Mesendoderm (in vitro differentiated cells): ENCODE measurements around the gene MREG. TPM values are rescaled to one million over a fixed set of nuclear protein-coding genes. Genes with fewer than 3 reads are reported as not detected.

Source experiments
- DNase-seq: peaks from one replicate; pipeline ENCODE4 v3.0.0; 2013
- H2AK5ac ChIP-seq: 2 replicates; pipeline ENCODE4 v1.6.1; 2013; ENCODE audit warnings: low read length, inconsistent platforms
- H2BK120ac ChIP-seq: 2 replicates; pipeline ENCODE4 v1.6.1; 2013; ENCODE audit warnings: low read depth, mild to moderate bottlenecking, low read length, moderate library complexity, mixed read lengths
- H2BK15ac ChIP-seq: replicated peaks from 2 replicates; pipeline ENCODE4 v1.6.1; 2013; ENCODE audit warnings: low read depth, mild to moderate bottlenecking, moderate library complexity
- H2BK5ac ChIP-seq: 2 replicates; pipeline ENCODE4 v1.6.1; 2013; ENCODE audit warnings: low read length, inconsistent platforms
- H3K18ac ChIP-seq: 2 replicates; pipeline ENCODE4 v1.6.1; 2013; ENCODE audit warnings: mild to moderate bottlenecking, low read length, mixed read lengths
- H3K23ac ChIP-seq: one replicate; pipeline ENCODE4 v1.6.1; 2013; ENCODE audit warnings: low read length
- H3K27ac ChIP-seq: 2 replicates; pipeline ENCODE4 v1.5.1; 2013; ENCODE audit warnings: low read depth, mild to moderate bottlenecking, inconsistent platforms, low read length, moderate library complexity
- H3K27me3 ChIP-seq: 2 replicates; pipeline ENCODE4 v1.6.1; 2013; ENCODE audit warnings: low read length, control low read depth, mild to moderate bottlenecking, inconsistent platforms; ENCODE audit not compliant: insufficient read depth, poor library complexity
- H3K36me3 ChIP-seq: 2 replicates; pipeline ENCODE4 v1.6.1; 2013; ENCODE audit warnings: low read length, inconsistent platforms; ENCODE audit not compliant: control insufficient read depth, insufficient read depth
- H3K4ac ChIP-seq: one replicate; pipeline ENCODE4 v1.6.1; 2013; ENCODE audit warnings: low read depth, mild to moderate bottlenecking, low read length, moderate library complexity
- H3K4me1 ChIP-seq: 2 replicates; pipeline ENCODE4 v1.6.1; 2013; ENCODE audit warnings: low read depth, low read length, inconsistent platforms; ENCODE audit not compliant: control insufficient read depth
- H3K4me2 ChIP-seq: 2 replicates; pipeline ENCODE4 v1.6.1; 2013; ENCODE audit warnings: low read length
- H3K4me3 ChIP-seq: 2 replicates; pipeline ENCODE4 v1.5.1; 2013; ENCODE audit warnings: mild to moderate bottlenecking, low read length
- H3K56ac ChIP-seq: one replicate; pipeline ENCODE4 v1.6.1; 2013; ENCODE audit warnings: low read length
- H3K79me1 ChIP-seq: 2 replicates; pipeline ENCODE4 v1.6.1; 2013; ENCODE audit warnings: low read length, inconsistent platforms
- H3K79me2 ChIP-seq: 2 replicates; pipeline ENCODE4 v1.6.1; 2013; ENCODE audit warnings: mild to moderate bottlenecking, low read length; ENCODE audit not compliant: control insufficient read depth, insufficient read depth
- H3K9ac ChIP-seq: 2 replicates; pipeline ENCODE4 v1.6.1; 2013; ENCODE audit warnings: low read length, inconsistent platforms
- H4K5ac ChIP-seq: one replicate; pipeline ENCODE4 v1.6.1; 2013; ENCODE audit warnings: low read length
- H4K8ac ChIP-seq: one replicate; pipeline ENCODE4 v1.6.1; 2013; ENCODE audit warnings: low read depth, mild to moderate bottlenecking, control low read depth, low read length, moderate library complexity
- WGBS: extraction: QIAGEN DNeasy Blood & Tissue Kit; methylation state at CpG from one replicate; pipeline ENCODE4 v1.1.7; 2013; ENCODE audit warnings: low lambda C conversion rate, missing lambda C conversion rate; ENCODE audit not compliant: insufficient coverage; ENCODE audit errors: extremely low coverage; 5-methylcytosine and 5-hydroxymethylcytosine counted together
- polyA plus RNA-seq, 2 experiments: library from polyadenylated mRNA; stranded (reverse); fragments of 200-250 nt; gene quantifications; one replicate each; pipeline ENCODE4 v1.2.3, GENCODE V29; 2013

MREG gene, protein sequence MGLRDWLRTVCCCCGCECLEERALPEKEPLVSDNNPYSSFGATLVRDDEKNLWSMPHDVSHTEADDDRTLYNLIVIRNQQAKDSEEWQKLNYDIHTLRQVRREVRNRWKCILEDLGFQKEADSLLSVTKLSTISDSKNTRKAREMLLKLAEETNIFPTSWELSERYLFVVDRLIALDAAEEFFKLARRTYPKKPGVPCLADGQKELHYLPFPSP
- 17.2 TPM for polyA plus RNA-seq (2013, experiment 1 of 2)
- 17.8 TPM for polyA plus RNA-seq (2013, experiment 2 of 2)

DNA sequence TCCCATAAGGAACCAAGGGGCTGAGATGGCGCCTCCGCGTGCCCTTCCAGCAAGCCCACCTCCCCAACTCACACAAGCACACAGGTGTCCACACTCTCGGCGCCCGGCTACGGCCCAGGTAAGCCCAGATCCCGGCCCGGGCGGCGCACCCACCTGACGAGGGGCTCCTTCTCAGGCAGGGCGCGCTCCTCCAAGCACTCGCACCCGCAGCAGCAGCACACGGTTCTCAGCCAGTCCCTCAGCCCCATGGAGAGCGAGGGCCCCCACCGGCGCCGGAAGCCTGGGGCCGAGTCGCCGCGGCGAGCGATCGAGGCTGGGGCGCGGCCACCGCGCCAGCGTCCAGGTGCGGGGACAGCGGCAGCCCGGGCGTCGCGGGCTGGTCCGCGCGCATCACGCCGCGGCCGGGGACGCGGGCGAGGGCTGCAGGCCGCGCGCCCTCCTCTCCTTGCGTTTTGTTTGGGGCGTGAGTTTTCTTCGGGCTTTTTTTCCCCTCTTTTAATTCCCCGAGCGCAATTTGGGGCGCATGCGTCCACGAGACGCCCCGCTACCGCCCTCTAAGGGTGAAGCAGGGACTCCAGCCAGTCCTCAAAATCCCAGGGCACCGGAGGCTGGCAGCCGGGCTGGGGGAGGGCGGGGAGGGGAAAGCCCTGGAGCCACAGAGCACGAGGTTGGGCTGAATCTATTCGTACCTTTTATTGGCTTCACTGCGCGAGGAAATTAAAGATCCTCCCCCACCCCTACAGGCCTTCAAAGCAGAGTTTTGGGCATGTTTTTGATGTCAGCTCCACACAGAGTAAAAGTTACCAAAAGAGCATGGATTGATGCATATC, at the start of gene MREG:
Gene MREG, minus strand, starts transcription at position 472 of the 830 bp plus-strand sequence. Its CDS starts 224 bp downstream, at position 248.
- H3K27ac ChIP-seq = peak within 1 kb of the TSS; percentile 42

DNA sequence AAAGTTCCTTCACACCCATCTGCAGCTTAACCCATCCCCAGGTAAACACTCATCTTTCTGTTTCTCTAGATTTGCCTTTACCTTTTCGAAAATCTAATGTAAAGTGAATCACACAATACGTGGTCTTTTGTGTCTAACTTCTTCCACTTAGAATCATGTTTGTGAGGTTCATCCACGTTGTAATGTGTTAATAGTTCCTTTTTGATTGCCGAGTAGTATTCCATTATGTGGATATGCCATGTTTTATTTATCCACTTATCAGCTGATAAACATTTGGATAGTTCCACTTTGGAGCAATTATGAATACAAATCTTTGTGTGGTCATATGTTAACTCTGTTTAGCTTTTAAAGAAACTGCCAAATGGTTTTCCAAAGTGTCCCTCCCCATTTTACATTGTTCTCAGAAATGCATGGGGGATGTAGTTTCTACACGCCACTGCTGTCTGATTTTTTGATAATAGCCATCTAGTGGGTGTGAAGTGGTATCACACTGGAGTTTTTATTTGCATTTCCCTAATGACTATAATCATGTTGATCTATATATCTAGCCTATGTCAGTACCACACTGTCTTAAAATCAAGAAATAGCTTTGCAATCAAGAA, 46.0 kb upstream of the MREG start:
- no CpG with 5 or more reads among the region's 5 CpGs for WGBS
- Histone ChIP-seq H3K4me2 (no peak overlapping the region), H4K5ac (no peak overlapping the region), H2AK5ac (no peak overlapping the region), H3K27ac (no peak overlapping the region), H3K79me1 (no peaks in the 10 kb centered on the region), H4K8ac (no peak overlapping the region), H3K4me3 (no peak overlapping the region), H3K79me2 (no peaks in the 10 kb centered on the region), H3K18ac (no peak overlapping the region), H3K56ac (no peak overlapping the region), H3K36me3 (no peaks in the 10 kb centered on the region), H3K9ac (no peak overlapping the region), H3K23ac (no peak overlapping the region), H2BK120ac (no peak overlapping the region), H3K27me3 (no peaks in the 10 kb centered on the region), H3K4ac (no peak overlapping the region), H3K4me1 (no peaks in the 10 kb centered on the region), H2BK5ac (no peak overlapping the region), H2BK15ac (no peak overlapping the region)
- no peak for DNase-seq

More for the DNA sequence above, at the start of gene MREG:
- Histone ChIP-seq H2BK5ac (peak within 1 kb of the TSS; percentile 36), H3K23ac (peak within 1 kb of the TSS; percentile 49), H2BK15ac (no peak within 1 kb of the TSS), H3K36me3 (no peaks in the 10 kb centered on the region), H4K5ac (no peak within 1 kb of the TSS), H2AK5ac (peak within 1 kb of the TSS; percentile 20), H3K4ac (peak within 1 kb of the TSS; percentile 94), H2BK120ac (no peak within 1 kb of the TSS), H3K4me2 (peak within 1 kb of the TSS; percentile 58), H3K79me1 (peaks cover 1% of the 10 kb centered on the region), H3K79me2 (peaks cover 19% of the 10 kb centered on the region), H3K56ac (peak within 1 kb of the TSS; percentile 96), H4K8ac (no peak within 1 kb of the TSS), H3K27me3 (no peaks in the 10 kb centered on the region), H3K4me1 (no peaks in the 10 kb centered on the region), H3K18ac (peak within 1 kb of the TSS; percentile 98), H3K4me3 (peak within 1 kb of the TSS; percentile 57), H3K9ac (peak within 1 kb of the TSS; percentile 73)
- DNase-seq = peak; percentile 94
- no CpG with 5 or more reads among the region's 70 CpGs for WGBS

DNA sequence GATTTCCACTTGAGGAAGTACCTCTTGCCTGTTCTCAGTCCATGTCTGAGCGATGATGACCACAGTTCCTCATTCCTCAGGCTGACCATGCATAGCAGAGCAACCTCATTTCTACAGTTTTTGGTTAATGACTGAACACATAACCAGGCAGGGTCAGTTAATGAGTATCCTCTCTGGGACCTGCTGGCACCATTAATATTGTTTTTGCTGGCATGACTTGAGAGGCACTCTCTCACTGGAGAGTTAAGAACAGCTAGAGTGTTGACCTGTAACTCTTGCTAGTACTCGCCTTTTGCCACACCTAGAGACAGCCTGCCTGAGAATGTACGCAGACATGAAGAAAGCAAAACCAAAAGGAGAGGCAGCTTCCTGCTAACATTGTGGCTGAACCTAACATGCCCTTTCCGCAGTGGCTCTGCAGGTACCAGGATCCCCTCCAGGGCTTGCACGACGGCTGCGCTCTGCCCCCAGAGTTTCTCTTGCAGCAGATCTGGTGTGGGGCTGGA, 44.4 kb upstream of the MREG start:
- no peak for DNase-seq
- no peak overlapping the region for H3K56ac ChIP-seq
- no peak overlapping the region for H2BK5ac ChIP-seq
- H2AK5ac ChIP-seq = no peak overlapping the region
- H4K8ac ChIP-seq = no peak overlapping the region
- WGBS = no CpG with 5 or more reads among the region's 7 CpGs
- H3K36me3 ChIP-seq = no peaks in the 10 kb centered on the region
- H3K23ac ChIP-seq = no peak overlapping the region
- no peak overlapping the region for H3K4me3 ChIP-seq
- H4K5ac ChIP-seq = no peak overlapping the region
- no peak overlapping the region for H3K18ac ChIP-seq
- no peak overlapping the region for H3K4me2 ChIP-seq
- H2BK15ac ChIP-seq = no peak overlapping the region
- H3K79me1 ChIP-seq = no peaks in the 10 kb centered on the region
- no peak overlapping the region for H3K27ac ChIP-seq
- no peak overlapping the region for H3K9ac ChIP-seq
- no peak overlapping the region for H3K4ac ChIP-seq
- no peaks in the 10 kb centered on the region for H3K4me1 ChIP-seq
- H2BK120ac ChIP-seq = no peak overlapping the region
- H3K27me3 ChIP-seq = no peaks in the 10 kb centered on the region
- no peaks in the 10 kb centered on the region for H3K79me2 ChIP-seq

DNA sequence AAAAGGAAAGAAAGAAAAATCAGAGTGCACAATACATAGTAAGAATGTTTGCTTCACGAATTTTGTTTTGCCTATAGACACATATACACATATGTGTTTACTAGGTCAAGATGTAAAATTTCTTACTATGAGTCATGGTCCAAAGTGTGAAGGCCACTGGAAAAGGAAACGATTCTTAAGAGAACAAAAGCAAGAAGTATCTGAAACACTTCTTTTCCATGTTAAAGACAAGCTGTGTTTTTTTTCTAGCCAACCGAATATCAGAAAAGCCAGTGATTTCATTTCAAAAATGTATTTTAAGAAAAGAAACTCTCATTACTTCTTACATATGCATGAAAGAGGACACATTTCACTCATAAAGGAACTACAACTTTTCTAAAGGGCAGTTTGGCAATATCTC, 43.4 kb upstream of the MREG start:
- no peak overlapping the region for H3K18ac ChIP-seq
- no peak overlapping the region for H2BK5ac ChIP-seq
- no peak overlapping the region for H3K4me2 ChIP-seq
- H3K79me2 ChIP-seq = no peaks in the 10 kb centered on the region
- DNase-seq = no peak
- WGBS = no CpG with 5 or more reads among the region's 3 CpGs
- no peak overlapping the region for H3K4ac ChIP-seq
- no peak overlapping the region for H2AK5ac ChIP-seq
- no peak overlapping the region for H3K4me3 ChIP-seq
- no peak overlapping the region for H4K5ac ChIP-seq
- no peaks in the 10 kb centered on the region for H3K36me3 ChIP-seq
- no peak overlapping the region for H3K56ac ChIP-seq
- H3K9ac ChIP-seq = no peak overlapping the region
- H2BK15ac ChIP-seq = no peak overlapping the region
- no peak overlapping the region for H2BK120ac ChIP-seq
- no peak overlapping the region for H4K8ac ChIP-seq
- no peak overlapping the region for H3K23ac ChIP-seq
- H3K4me1 ChIP-seq = no peaks in the 10 kb centered on the region
- no peaks in the 10 kb centered on the region for H3K27me3 ChIP-seq
- H3K79me1 ChIP-seq = no peaks in the 10 kb centered on the region
- H3K27ac ChIP-seq = no peak overlapping the region

DNA sequence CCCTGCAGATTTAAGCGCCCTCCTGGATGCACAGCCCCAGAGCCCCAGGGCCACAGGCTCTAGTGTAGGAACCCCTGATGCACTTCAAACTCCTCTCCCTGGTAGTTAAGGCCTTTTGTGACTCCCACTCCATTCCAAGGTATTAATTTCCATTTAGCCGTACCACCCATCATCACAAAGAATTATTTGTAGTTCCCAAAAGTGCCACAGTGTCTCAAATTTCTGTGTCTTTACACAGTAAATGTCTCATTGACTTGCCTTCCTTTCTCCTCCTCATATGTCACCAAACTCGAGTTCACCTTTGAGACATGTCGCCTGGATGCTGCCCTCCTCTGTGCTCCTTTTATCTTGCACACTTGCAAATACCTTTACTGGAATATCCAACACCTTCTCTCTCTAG, 42.3 kb upstream of the MREG start:
- no peak overlapping the region for H3K4me3 ChIP-seq
- no peaks in the 10 kb centered on the region for H3K27me3 ChIP-seq
- H3K4ac ChIP-seq = no peak overlapping the region
- no peaks in the 10 kb centered on the region for H3K36me3 ChIP-seq
- H3K56ac ChIP-seq = no peak overlapping the region
- H2AK5ac ChIP-seq = no peak overlapping the region
- H3K4me2 ChIP-seq = no peak overlapping the region
- H3K79me2 ChIP-seq = no peaks in the 10 kb centered on the region
- H2BK120ac ChIP-seq = no peak overlapping the region
- WGBS = no CpG with 5 or more reads among the region's 4 CpGs
- DNase-seq = no peak
- no peak overlapping the region for H3K18ac ChIP-seq
- no peak overlapping the region for H4K5ac ChIP-seq
- no peak overlapping the region for H3K9ac ChIP-seq
- no peak overlapping the region for H2BK5ac ChIP-seq
- no peak overlapping the region for H4K8ac ChIP-seq
- no peak overlapping the region for H3K27ac ChIP-seq
- no peaks in the 10 kb centered on the region for H3K79me1 ChIP-seq
- no peak overlapping the region for H2BK15ac ChIP-seq
- H3K4me1 ChIP-seq = no peaks in the 10 kb centered on the region
- no peak overlapping the region for H3K23ac ChIP-seq
